Measurements from ENCODE around the gene HOXC10.

HOXC10 gene

GRCh38 chr12:53994009-53994263 is 9.0 kb downstream of the HOXC10 start:
- Histone ChIP-seq H3K4me1 (ENCODE audit: low read depth, poor library complexity, severe bottlenecking) (peaks cover 45% of the 10 kb centered on the region), H3K79me2 (ENCODE audit: insufficient read depth, low read depth) (no peaks in the 10 kb centered on the region), H3K4me3 (IDR thresholded peaks at IDR 0.05; ENCODE audit: insufficient read depth, low read depth, low read length) (no peak overlapping the region), H3K36me3 (ENCODE audit: insufficient read depth) (no peaks in the 10 kb centered on the region), H3K27ac (no peak overlapping the region), H3K27me3 (ENCODE audit: insufficient read depth, low read depth) (peaks cover 100% of the 10 kb centered on the region), H3K4me2 (no peak overlapping the region), H2AFZ (ENCODE audit: low read depth) (no peak overlapping the region), H4K20me1 (ENCODE audit: insufficient read depth) (no peaks in the 10 kb centered on the region), H3K9ac (no peak overlapping the region)
- no peak for TF ChIP-seq CTCF (conservative IDR thresholded peaks at IDR 0.05; ENCODE audit: low read depth, low read length)

GRCh38 chr12:53994264-53995001 is 9.5 kb downstream of the HOXC10 start:
- no peaks in the 10 kb centered on the region for H3K36me3 ChIP-seq (ENCODE audit: insufficient read depth)

GRCh38 chr12:53995002-53995377 is 10.0 kb downstream of the HOXC10 start:
- Histone ChIP-seq H3K4me2 (peak overlapping the region; percentile 98), H2AFZ (ENCODE audit: low read depth) (peak overlapping the region; percentile 97), H3K27ac (no peak overlapping the region), H3K4me1 (ENCODE audit: low read depth, poor library complexity, severe bottlenecking) (peaks cover 35% of the 10 kb centered on the region), H4K20me1 (ENCODE audit: insufficient read depth) (no peaks in the 10 kb centered on the region), H3K9ac (no peak overlapping the region), H3K27me3 (ENCODE audit: insufficient read depth, low read depth) (peaks cover 100% of the 10 kb centered on the region), H3K36me3 (ENCODE audit: insufficient read depth) (no peaks in the 10 kb centered on the region), H3K4me3 (IDR thresholded peaks at IDR 0.05; ENCODE audit: insufficient read depth, low read depth, low read length) (peak overlapping the region; percentile 27), H3K79me2 (ENCODE audit: insufficient read depth, low read depth) (no peaks in the 10 kb centered on the region)
- TF ChIP-seq CTCF (conservative IDR thresholded peaks at IDR 0.05; ENCODE audit: low read depth, low read length) = no peak

More at GRCh38 chr12:53994264-53995001, 9.5 kb downstream of the HOXC10 start:
- Histone ChIP-seq H4K20me1 (ENCODE audit: insufficient read depth) (no peaks in the 10 kb centered on the region), H3K9ac (no peak overlapping the region), H3K27me3 (ENCODE audit: insufficient read depth, low read depth) (peaks cover 100% of the 10 kb centered on the region), H3K27ac (no peak overlapping the region), H3K79me2 (ENCODE audit: insufficient read depth, low read depth) (no peaks in the 10 kb centered on the region), H3K4me3 (IDR thresholded peaks at IDR 0.05; ENCODE audit: insufficient read depth, low read depth, low read length) (no peak overlapping the region), H3K4me2 (no peak overlapping the region; the same call in 1 of the 2 replicates), H3K4me1 (ENCODE audit: low read depth, poor library complexity, severe bottlenecking) (peaks cover 40% of the 10 kb centered on the region), H2AFZ (ENCODE audit: low read depth) (no peak overlapping the region)
- TF ChIP-seq CTCF (conservative IDR thresholded peaks at IDR 0.05; ENCODE audit: low read depth, low read length) = no peak

- H3K27ac ChIP-seq = no peak overlapping the region
- H3K9ac ChIP-seq = peak overlapping the region; percentile 44
- peaks cover 100% of the 10 kb centered on the region for H3K27me3 ChIP-seq (ENCODE audit: insufficient read depth, low read depth)
- H3K4me3 ChIP-seq (IDR thresholded peaks at IDR 0.05; ENCODE audit: insufficient read depth, low read depth, low read length) = peak overlapping the region; percentile 27
- H3K4me1 ChIP-seq (ENCODE audit: low read depth, poor library complexity, severe bottlenecking) = peaks cover 35% of the 10 kb centered on the region
- H4K20me1 ChIP-seq (ENCODE audit: insufficient read depth) = no peaks in the 10 kb centered on the region
- H3K36me3 ChIP-seq (ENCODE audit: insufficient read depth) = no peaks in the 10 kb centered on the region
- H2AFZ ChIP-seq (ENCODE audit: low read depth) = peak overlapping the region; percentile 97
- peak; percentile 13; the same call in 1 of the 2 replicates for TF ChIP-seq CTCF (conservative IDR thresholded peaks at IDR 0.05; ENCODE audit: low read depth, low read length)
- no peaks in the 10 kb centered on the region for H3K79me2 ChIP-seq (ENCODE audit: insufficient read depth, low read depth)
- peak overlapping the region; percentile 98 for H3K4me2 ChIP-seq
These were observed 10.7 kb downstream of the HOXC10 start for GRCh38 chr12:53995378-53996239.

Measured in KMS-11 (cell line).